H9 (cell line): ENCODE results near the gene GAK. TPM values are rescaled to one million over a fixed set of nuclear protein-coding genes. Genes with fewer than 3 reads are reported as not detected.

Experiments
- DNase-seq: peaks from one replicate; pipeline ENCODE4 v3.0.0-alpha.2; 2017
- H2AFZ ChIP-seq: one replicate; pipeline ENCODE4 v1.6.1; 2013; ENCODE audit warnings: mild to moderate bottlenecking, low read length, control low read depth, moderate library complexity
- H2AK5ac ChIP-seq: 2 replicates; pipeline ENCODE4 v1.6.1; 2013; ENCODE audit warnings: low read length, control low read depth, mixed read lengths; ENCODE audit not compliant: insufficient read length
- H2BK120ac ChIP-seq: one replicate; pipeline ENCODE4 v1.6.1; 2013; ENCODE audit warnings: low read depth, mild to moderate bottlenecking, low read length, control low read depth, inconsistent platforms; ENCODE audit not compliant: poor library complexity, severe bottlenecking
- H2BK12ac ChIP-seq: 2 replicates; pipeline ENCODE4 v1.6.1; 2013; ENCODE audit warnings: low read length, control low read depth, mixed read lengths, low read depth; ENCODE audit not compliant: insufficient read length
- H2BK15ac ChIP-seq: 2 replicates; pipeline ENCODE4 v1.6.1; 2013; ENCODE audit warnings: low read depth, low read length, control low read depth
- H2BK20ac ChIP-seq: one replicate; pipeline ENCODE4 v1.6.1; 2013; ENCODE audit warnings: low read depth, mild to moderate bottlenecking, low read length, control low read depth, inconsistent platforms; ENCODE audit not compliant: poor library complexity, severe bottlenecking
- H2BK5ac ChIP-seq: 2 replicates; pipeline ENCODE4 v1.6.1; 2013; ENCODE audit warnings: low read length, control low read depth, mixed read lengths; ENCODE audit not compliant: insufficient read length
- H3K14ac ChIP-seq: 2 replicates; pipeline ENCODE4 v1.6.1; 2013; ENCODE audit warnings: low read length, control low read depth; ENCODE audit not compliant: insufficient read depth
- H3K18ac ChIP-seq: 2 replicates; pipeline ENCODE4 v1.6.1; 2013; ENCODE audit warnings: low read depth, mild to moderate bottlenecking, mixed read lengths, low read length, control low read depth; ENCODE audit not compliant: insufficient read length
- H3K23ac ChIP-seq: 2 replicates; pipeline ENCODE4 v1.6.1; 2013; ENCODE audit warnings: low read length, control low read depth, mixed read lengths, low read depth; ENCODE audit not compliant: insufficient read length
- H3K23me2 ChIP-seq: 2 replicates; pipeline ENCODE4 v1.6.1; 2013; ENCODE audit warnings: low read depth, mild to moderate bottlenecking, mixed read lengths, low read length, control low read depth; ENCODE audit not compliant: insufficient read length, poor library complexity, severe bottlenecking
- H3K27ac ChIP-seq: 2 replicates; pipeline ENCODE4 v1.5.1; 2013; ENCODE audit warnings: low read length, control low read depth, mixed read lengths, low read depth; ENCODE audit not compliant: insufficient read length
- H3K27me3 ChIP-seq: 2 replicates; pipeline ENCODE4 v1.6.1; 2013; ENCODE audit warnings: low read length, control low read depth, inconsistent platforms; ENCODE audit not compliant: insufficient read depth
- H3K4ac ChIP-seq: 2 replicates; pipeline ENCODE4 v1.6.1; 2013; ENCODE audit warnings: low read depth, mild to moderate bottlenecking, control low read depth, inconsistent platforms, low read length, moderate library complexity
- H3K4me1 ChIP-seq: 2 replicates; pipeline ENCODE4 v1.6.1; 2013; ENCODE audit warnings: low read length, control low read depth, inconsistent platforms; ENCODE audit not compliant: insufficient read depth
- H3K4me2 ChIP-seq: 2 replicates; pipeline ENCODE4 v1.6.1; 2013; ENCODE audit warnings: low read length, control low read depth, mixed read lengths; ENCODE audit not compliant: insufficient read length, insufficient read depth
- H3K56ac ChIP-seq: 2 replicates; pipeline ENCODE4 v1.6.1; 2013; ENCODE audit warnings: low read depth, mild to moderate bottlenecking, mixed read lengths, low read length, control low read depth; ENCODE audit not compliant: insufficient read length
- H3K79me1 ChIP-seq: 2 replicates; pipeline ENCODE4 v1.6.1; 2013; ENCODE audit warnings: low read depth, mild to moderate bottlenecking, moderate library complexity, low read length, control low read depth, inconsistent platforms; ENCODE audit not compliant: insufficient read depth, poor library complexity, severe bottlenecking
- H3K79me2 ChIP-seq: 2 replicates; pipeline ENCODE4 v1.6.1; 2013; ENCODE audit warnings: low read length, control low read depth, inconsistent platforms; ENCODE audit not compliant: insufficient read depth
- H3K9ac ChIP-seq: 2 replicates; pipeline ENCODE4 v1.6.1; 2013; ENCODE audit warnings: low read length, control low read depth, mixed read lengths; ENCODE audit not compliant: insufficient read length; ENCODE audit errors: extremely low read depth
- H3K9me3 ChIP-seq: one replicate; pipeline ENCODE4 v1.6.1; 2013; ENCODE audit warnings: low read depth, low read length, inconsistent platforms; ENCODE audit not compliant: control insufficient read depth
- H3T11ph ChIP-seq: one replicate; pipeline ENCODE4 v1.6.1; 2013; ENCODE audit warnings: mild to moderate bottlenecking, low read length, control low read depth, inconsistent platforms
- H4K20me1 ChIP-seq: one replicate; pipeline ENCODE4 v1.6.1; 2013; ENCODE audit not compliant: control insufficient read depth, insufficient read length, insufficient read depth
- H4K5ac ChIP-seq: 2 replicates; pipeline ENCODE4 v1.6.1; 2013; ENCODE audit warnings: low read depth, mild to moderate bottlenecking, mixed read lengths, low read length, control low read depth; ENCODE audit not compliant: insufficient read length
- H4K8ac ChIP-seq: replicated peaks from 2 replicates; pipeline ENCODE4 v1.6.1; 2013; ENCODE audit warnings: low read length, control low read depth, mixed read lengths, low read depth; ENCODE audit not compliant: insufficient read length
- H4K91ac ChIP-seq: 2 replicates; pipeline ENCODE4 v1.6.1; 2013; ENCODE audit warnings: low read depth, mild to moderate bottlenecking, moderate library complexity, mixed read lengths, low read length, control low read depth; ENCODE audit not compliant: insufficient read length
- H3K27ac Mint-ChIP-seq, 3 experiments: 2 replicates in 2 of 3; 3 replicates in 1 of 3; pipeline ENCODE4 v1.8.0; 2020 to 2021; ENCODE audit warnings: mixed read lengths in 3 of 3, mild to moderate bottlenecking in 1 of 3, moderate library complexity in 1 of 3
- H3K27me3 Mint-ChIP-seq: 2 replicates; pipeline ENCODE4 v1.8.0; 2021; ENCODE audit warnings: low read depth, mild to moderate bottlenecking, moderate library complexity, mixed read lengths
- H3K36me3 Mint-ChIP-seq, 3 experiments: 2 replicates in 2 of 3; 3 replicates in 1 of 3; pipeline ENCODE4 v1.8.0; 2020 to 2021; ENCODE audit warnings: low read depth in 3 of 3, mixed read lengths in 3 of 3; ENCODE audit not compliant: insufficient read depth in 1 of 3
- H3K4me1 Mint-ChIP-seq, 2 experiments: 2 replicates each; pipeline ENCODE4 v1.8.0; 2020; ENCODE audit warnings: mixed read lengths in 2 of 2
- H3K4me3 Mint-ChIP-seq, 2 experiments: 2 replicates in 1 of 2; 3 replicates in 1 of 2; pipeline ENCODE4 v1.8.0; 2020 to 2021; ENCODE audit warnings: mild to moderate bottlenecking in 2 of 2, mixed read lengths in 2 of 2, moderate library complexity in 1 of 2
- H3K9me3 Mint-ChIP-seq, 2 experiments: 2 replicates in 1 of 2; 3 replicates in 1 of 2; pipeline ENCODE4 v1.8.0; 2020; ENCODE audit warnings: mild to moderate bottlenecking in 2 of 2, mixed read lengths in 2 of 2, moderate library complexity in 1 of 2
- WGBS: extraction: QIAGEN DNeasy Blood & Tissue Kit; methylation state at CpG from one replicate; pipeline ENCODE4 v1.1.7; 2013; ENCODE audit warnings: missing lambda C conversion rate, low lambda C conversion rate, mixed read lengths; ENCODE audit not compliant: insufficient read length; ENCODE audit errors: extremely low coverage; 5-methylcytosine and 5-hydroxymethylcytosine counted together
- total RNA-seq: library from RNA; stranded (reverse); gene quantifications from 2 replicates; pipeline ENCODE4 v1.2.1, GENCODE V29; 2021
- TF ChIP-seq, protein P1 (sequence below): fragments of 200-600 bp; sonication (generic); conservative IDR thresholded peaks from 3 replicates; pipeline ENCODE4 v1.8.0; 2021; ENCODE audit warnings: antibody characterized with exemption, mild to moderate bottlenecking

Gene GAK
- total RNA-seq, 1 experiment from 2014 or later: 80.7 TPM

DNA sequence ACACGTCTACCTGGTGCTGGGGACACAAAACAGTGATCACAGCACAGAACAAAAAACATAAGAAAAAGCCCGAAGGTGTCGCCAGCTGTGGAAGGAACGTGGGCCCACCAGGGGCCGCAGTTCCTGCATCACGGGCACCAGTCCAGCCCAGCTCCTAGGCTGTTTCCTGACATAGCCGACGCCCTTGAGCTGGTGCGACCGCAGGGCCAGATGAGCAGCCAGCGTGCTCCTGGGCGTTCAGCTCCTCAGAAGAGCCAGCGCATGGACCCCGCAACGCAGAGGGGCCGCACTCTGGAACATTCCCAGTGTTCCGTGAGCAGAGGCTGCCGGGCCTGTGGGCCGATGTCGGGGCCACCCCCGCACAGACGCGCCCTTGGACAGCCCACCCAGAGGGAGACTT, 44.1 kb downstream of the GAK start:
- H3K23ac ChIP-seq: no peak overlapping the region
- Mint-ChIP-seq H3K4me3 (no peak overlapping the region), H3K27ac (0 out of 7 replicates have a peak overlapping the region, but pooled peaks of 1 of the 3 experiments have one; percentile 78), H3K4me1 (no peaks in the 10 kb centered on the region), H3K9me3 (peaks cover 2 to 4% of the 10 kb centered on the region in 2 experiments; a peak in 2 of 5 replicates), H3K36me3 (peaks cover 13 to 33% (median 28%) of the 10 kb centered on the region in 3 experiments; a peak in 6 of 7 replicates), H3K27me3 (no peaks in the 10 kb centered on the region)
- no peaks in the 10 kb centered on the region for H3K9me3 ChIP-seq
- H3K79me2 ChIP-seq: no peaks in the 10 kb centered on the region
- no peak overlapping the region for H2BK15ac ChIP-seq
- no peak overlapping the region for H2AK5ac ChIP-seq
- H2BK120ac ChIP-seq: no peak overlapping the region
- H3K18ac ChIP-seq: no peak overlapping the region
- H2BK20ac ChIP-seq: no peak overlapping the region
- no peak for DNase-seq
- H3K56ac ChIP-seq: no peak overlapping the region
- H3K27me3 ChIP-seq: no peaks in the 10 kb centered on the region
- H3K4me1 ChIP-seq: no peaks in the 10 kb centered on the region
- WGBS: no CpG with 5 or more reads among the region's 23 CpGs
- H3K4me2 ChIP-seq: no peak overlapping the region
- H3T11ph ChIP-seq: no peak overlapping the region
- H3K27ac ChIP-seq: no peak overlapping the region
- no peaks in the 10 kb centered on the region for H4K20me1 ChIP-seq
- no peak overlapping the region for H3K9ac ChIP-seq
- TF ChIP-seq, protein P1, sequence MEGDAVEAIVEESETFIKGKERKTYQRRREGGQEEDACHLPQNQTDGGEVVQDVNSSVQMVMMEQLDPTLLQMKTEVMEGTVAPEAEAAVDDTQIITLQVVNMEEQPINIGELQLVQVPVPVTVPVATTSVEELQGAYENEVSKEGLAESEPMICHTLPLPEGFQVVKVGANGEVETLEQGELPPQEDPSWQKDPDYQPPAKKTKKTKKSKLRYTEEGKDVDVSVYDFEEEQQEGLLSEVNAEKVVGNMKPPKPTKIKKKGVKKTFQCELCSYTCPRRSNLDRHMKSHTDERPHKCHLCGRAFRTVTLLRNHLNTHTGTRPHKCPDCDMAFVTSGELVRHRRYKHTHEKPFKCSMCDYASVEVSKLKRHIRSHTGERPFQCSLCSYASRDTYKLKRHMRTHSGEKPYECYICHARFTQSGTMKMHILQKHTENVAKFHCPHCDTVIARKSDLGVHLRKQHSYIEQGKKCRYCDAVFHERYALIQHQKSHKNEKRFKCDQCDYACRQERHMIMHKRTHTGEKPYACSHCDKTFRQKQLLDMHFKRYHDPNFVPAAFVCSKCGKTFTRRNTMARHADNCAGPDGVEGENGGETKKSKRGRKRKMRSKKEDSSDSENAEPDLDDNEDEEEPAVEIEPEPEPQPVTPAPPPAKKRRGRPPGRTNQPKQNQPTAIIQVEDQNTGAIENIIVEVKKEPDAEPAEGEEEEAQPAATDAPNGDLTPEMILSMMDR: no peak
- no peak overlapping the region for H2BK12ac ChIP-seq
- H3K4ac ChIP-seq: no peak overlapping the region
- H4K91ac ChIP-seq: no peak overlapping the region
- H4K5ac ChIP-seq: no peak overlapping the region
- no peak overlapping the region for H4K8ac ChIP-seq
- no peaks in the 10 kb centered on the region for H3K79me1 ChIP-seq
- H2AFZ ChIP-seq: no peak overlapping the region
- no peaks in the 10 kb centered on the region for H3K23me2 ChIP-seq
- H3K14ac ChIP-seq: no peak overlapping the region
- no peak overlapping the region for H2BK5ac ChIP-seq
